ENCODE results near the gene ZBTB7B. TPM values are rescaled to one million over a fixed set of nuclear protein-coding genes. Genes with fewer than 3 reads are reported as not detected.

Gene ZBTB7B
- total RNA-seq, 1 experiment from 2014 or later = 38.3 TPM

GRCh38 chr1:155057104-155057503 is 54.5 kb downstream of the ZBTB7B start:
- no peak overlapping the region for H2BK5ac ChIP-seq (ENCODE audit: insufficient read length, low read length)
- no peak overlapping the region for H3K23ac ChIP-seq (ENCODE audit: insufficient read length, low read depth, low read length)
- no peaks in the 10 kb centered on the region for H3K9me3 Mint-ChIP-seq
- peaks cover 7% of the 10 kb centered on the region for H3K23me2 ChIP-seq (ENCODE audit: insufficient read length, low read depth, low read length, poor library complexity, severe bottlenecking)
- WGBS (ENCODE audit: extremely low coverage, insufficient read length, low lambda C conversion rate) = no CpG with 5 or more reads among the region's 8 CpGs
- H3K36me3 Mint-ChIP-seq (ENCODE audit: insufficient read depth in 1 of 3, low read depth in 3 of 3) = peaks cover 10 to 18% (median 18%) of the 10 kb centered on the region in 3 experiments; a peak in 6 of 7 replicates
- no peak overlapping the region for H3K56ac ChIP-seq (ENCODE audit: insufficient read length, low read depth, low read length)
- no peaks in the 10 kb centered on the region for H4K20me1 ChIP-seq (ENCODE audit: control insufficient read depth, insufficient read depth, insufficient read length)
- no peak overlapping the region for H2BK15ac ChIP-seq (ENCODE audit: low read depth, low read length)
- no peak overlapping the region for H2BK120ac ChIP-seq (ENCODE audit: low read depth, low read length, poor library complexity, severe bottlenecking)
- H2BK20ac ChIP-seq (ENCODE audit: low read depth, low read length, poor library complexity, severe bottlenecking) = no peak overlapping the region
- H3K27me3 ChIP-seq (ENCODE audit: insufficient read depth, low read length) = peaks cover 4% of the 10 kb centered on the region; the same call in 1 of the 2 replicates
- no peak overlapping the region for H3K9ac ChIP-seq (ENCODE audit: extremely low read depth, insufficient read length, low read length)
- H3K4me1 Mint-ChIP-seq = peaks cover 8 to 16% of the 10 kb centered on the region in 2 experiments
- H3K27me3 Mint-ChIP-seq (ENCODE audit: low read depth) = peaks cover 11% of the 10 kb centered on the region
- H2BK12ac ChIP-seq (ENCODE audit: insufficient read length, low read depth, low read length) = no peak overlapping the region
- no peak overlapping the region for H3K4ac ChIP-seq (ENCODE audit: low read depth, low read length)
- H3T11ph ChIP-seq (ENCODE audit: low read length) = no peak overlapping the region
- H3K4me2 ChIP-seq (ENCODE audit: insufficient read depth, insufficient read length, low read length) = no peak overlapping the region
- TF ChIP-seq CTCF (conservative IDR thresholded peaks at IDR 0.05) = no peak
- no peak overlapping the region for H3K4me3 Mint-ChIP-seq
- H2AFZ ChIP-seq (ENCODE audit: low read length) = no peak overlapping the region
- no peaks in the 10 kb centered on the region for H3K9me3 ChIP-seq (ENCODE audit: control insufficient read depth, low read depth, low read length)
- no peaks in the 10 kb centered on the region for H3K79me2 ChIP-seq (ENCODE audit: insufficient read depth, low read length)
- no peak overlapping the region for H3K27ac Mint-ChIP-seq
- no peak overlapping the region for H3K27ac ChIP-seq (ENCODE audit: insufficient read length, low read depth, low read length)
- no peak overlapping the region for H3K18ac ChIP-seq (ENCODE audit: insufficient read length, low read depth, low read length)
- H3K14ac ChIP-seq (ENCODE audit: insufficient read depth, low read length) = no peak overlapping the region
- no peaks in the 10 kb centered on the region; the same call in 1 of the 2 replicates for H3K4me1 ChIP-seq (ENCODE audit: insufficient read depth, low read length)
- DNase-seq = no peak
- H4K91ac ChIP-seq (ENCODE audit: insufficient read length, low read depth, low read length) = no peak overlapping the region
- no peak overlapping the region for H4K8ac ChIP-seq (replicated peaks; ENCODE audit: insufficient read length, low read depth, low read length)
- H2AK5ac ChIP-seq (ENCODE audit: insufficient read length, low read length) = no peak overlapping the region
- no peaks in the 10 kb centered on the region for H3K79me1 ChIP-seq (ENCODE audit: insufficient read depth, low read depth, low read length, poor library complexity, severe bottlenecking)
- H4K5ac ChIP-seq (ENCODE audit: insufficient read length, low read depth, low read length) = no peak overlapping the region
